ENCODE data around the gene MRPS25.

MRPS25 gene

DNA sequence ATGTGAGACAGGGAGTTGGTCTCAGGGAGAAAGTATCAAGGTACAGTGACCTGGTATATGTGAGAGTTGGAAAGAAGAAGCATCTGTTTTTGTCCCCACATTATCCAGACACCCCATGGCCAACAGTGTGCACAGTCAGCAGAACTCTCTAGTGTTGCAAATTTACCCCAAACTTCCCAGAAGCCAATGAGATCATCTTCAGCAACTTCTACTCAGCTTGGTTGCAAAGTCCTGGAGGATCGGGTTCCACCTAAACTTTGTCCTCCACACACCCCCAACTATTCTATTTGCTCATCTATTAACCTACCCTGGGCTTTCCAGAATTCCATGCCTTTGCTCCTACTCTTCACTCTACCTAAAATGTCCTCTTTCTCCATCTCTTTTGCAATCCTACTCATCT, 18.1 kb upstream of the MRPS25 start:
- TF ChIP-seq SUZ12 (IDR thresholded peaks at IDR 0.05; ENCODE audit: extremely low read depth, insufficient read depth, insufficient read length): no peak
- no peak for TF ChIP-seq ZNF274 (IDR thresholded peaks at IDR 0.05; ENCODE audit: low read depth, low read length)
- no peak for TF ChIP-seq YY1 (IDR thresholded peaks at IDR 0.05; ENCODE audit: insufficient read depth, insufficient read length)
- no peak overlapping the region for H3K9ac ChIP-seq (ENCODE audit: insufficient read length, low read depth)
- H3K36me3 ChIP-seq (ENCODE audit: insufficient read depth, insufficient read length, low read length): peaks cover 84% of the 10 kb centered on the region
- H3K27me3 ChIP-seq (ENCODE audit: insufficient read depth, insufficient read length): no peaks in the 10 kb centered on the region
- H3K4me1 ChIP-seq (ENCODE audit: insufficient read depth, insufficient read length): no peaks in the 10 kb centered on the region
- H3K9me3 ChIP-seq (ENCODE audit: insufficient read depth, low read length): no peaks in the 10 kb centered on the region
- no peak for DNase-seq (ENCODE audit: low read depth, low spot score)
- H3K4me3 ChIP-seq (ENCODE audit: insufficient read length, low read depth): no peak overlapping the region

DNA sequence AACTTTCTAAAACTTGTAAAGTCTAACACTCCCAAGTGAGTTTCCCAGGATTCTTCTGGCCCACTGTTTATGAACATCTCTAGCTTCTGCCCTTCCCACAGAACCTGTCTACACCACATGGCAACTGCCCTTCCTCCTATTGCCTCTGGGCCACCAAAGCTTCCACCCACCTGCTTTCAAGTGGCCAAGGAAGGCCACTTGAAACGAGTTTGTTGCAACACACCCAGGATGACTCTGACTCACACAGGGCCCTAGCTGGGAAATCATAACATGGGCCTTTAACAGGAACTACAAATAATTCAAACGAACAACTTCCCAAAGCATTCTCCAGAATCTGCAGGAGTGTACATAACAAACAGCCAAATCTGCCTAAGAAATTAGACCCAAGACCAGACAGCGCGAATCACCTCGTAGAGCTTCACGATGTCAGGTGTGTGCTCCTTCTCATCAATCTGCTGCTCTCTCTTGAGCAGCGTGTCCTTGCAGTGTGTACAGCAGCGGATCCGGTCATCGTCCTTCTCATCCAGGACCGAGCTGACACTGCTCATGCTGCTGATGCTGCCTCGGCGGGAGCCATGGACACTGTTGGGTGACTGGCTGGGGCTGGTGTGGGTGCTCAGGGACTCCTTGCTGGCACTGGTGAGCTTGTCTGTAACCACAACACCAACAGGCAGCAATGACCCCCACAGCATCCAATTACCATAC, 17.0 kb upstream of the MRPS25 start:
- H3K27me3 ChIP-seq (ENCODE audit: insufficient read depth, insufficient read length): no peaks in the 10 kb centered on the region
- no peaks in the 10 kb centered on the region for H3K9me3 ChIP-seq (ENCODE audit: insufficient read depth, low read length)
- H3K36me3 ChIP-seq (ENCODE audit: insufficient read depth, insufficient read length, low read length): peaks cover 93% of the 10 kb centered on the region
- no peak for DNase-seq (ENCODE audit: low read depth, low spot score)
- TF ChIP-seq YY1 (IDR thresholded peaks at IDR 0.05; ENCODE audit: insufficient read depth, insufficient read length): no peak
- TF ChIP-seq SUZ12 (IDR thresholded peaks at IDR 0.05; ENCODE audit: extremely low read depth, insufficient read depth, insufficient read length): no peak
- TF ChIP-seq ZNF274 (IDR thresholded peaks at IDR 0.05; ENCODE audit: low read depth, low read length): no peak
- H3K9ac ChIP-seq (ENCODE audit: insufficient read length, low read depth): no peak overlapping the region
- H3K4me3 ChIP-seq (ENCODE audit: insufficient read length, low read depth): no peak overlapping the region
- H3K4me1 ChIP-seq (ENCODE audit: insufficient read depth, insufficient read length): no peaks in the 10 kb centered on the region

DNA sequence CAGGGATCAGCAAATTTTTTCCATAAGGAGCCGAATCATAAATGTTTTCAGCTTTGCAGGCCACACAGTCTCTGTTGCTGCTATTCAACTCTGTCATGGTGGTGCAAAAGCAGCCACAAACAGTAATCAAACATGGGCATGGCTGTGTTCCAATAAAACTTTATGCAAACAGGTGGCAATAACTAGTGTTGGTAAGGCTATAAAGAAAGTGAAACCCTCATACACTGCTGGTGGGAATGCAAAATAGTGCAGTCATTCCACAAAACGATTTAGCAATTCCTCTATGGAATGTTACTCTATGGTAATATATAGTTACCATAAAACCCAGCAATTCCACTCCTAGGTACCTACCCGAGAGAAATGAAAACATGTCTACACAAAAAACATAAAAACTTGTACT, 14.0 kb upstream of the MRPS25 start:
- H3K4me1 ChIP-seq (ENCODE audit: insufficient read depth, insufficient read length): no peaks in the 10 kb centered on the region
- H3K9ac ChIP-seq (ENCODE audit: insufficient read length, low read depth): no peak overlapping the region
- no peak for DNase-seq (ENCODE audit: low read depth, low spot score)
- H3K9me3 ChIP-seq (ENCODE audit: insufficient read depth, low read length): no peaks in the 10 kb centered on the region
- no peak for TF ChIP-seq SUZ12 (IDR thresholded peaks at IDR 0.05; ENCODE audit: extremely low read depth, insufficient read depth, insufficient read length)
- TF ChIP-seq YY1 (IDR thresholded peaks at IDR 0.05; ENCODE audit: insufficient read depth, insufficient read length): no peak
- TF ChIP-seq ZNF274 (IDR thresholded peaks at IDR 0.05; ENCODE audit: low read depth, low read length): no peak
- H3K27me3 ChIP-seq (ENCODE audit: insufficient read depth, insufficient read length): no peaks in the 10 kb centered on the region
- no peak overlapping the region for H3K4me3 ChIP-seq (ENCODE audit: insufficient read length, low read depth)
- H3K36me3 ChIP-seq (ENCODE audit: insufficient read depth, insufficient read length, low read length): peaks cover 92% of the 10 kb centered on the region

DNA sequence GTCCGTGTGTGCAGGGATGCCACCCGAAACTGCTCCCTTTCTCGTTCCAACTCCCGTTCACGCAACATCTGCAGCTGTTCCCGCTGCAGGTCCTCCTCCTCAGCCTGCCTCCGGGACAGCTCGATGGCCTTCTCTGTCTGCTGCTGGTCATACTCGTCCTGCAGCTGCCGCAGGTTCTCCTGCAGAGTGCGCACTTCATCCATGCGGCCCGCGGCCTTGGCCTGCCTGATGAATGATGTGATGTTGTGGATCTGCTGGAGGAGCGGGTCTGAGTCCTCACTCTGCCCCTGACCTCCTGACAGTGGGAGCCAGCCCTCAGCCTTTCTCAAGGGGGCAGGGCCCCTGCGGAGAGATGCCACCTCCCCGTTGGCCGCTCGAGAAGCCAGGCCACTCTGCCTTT, 9.4 kb upstream of the MRPS25 start:
- no peak for TF ChIP-seq ZNF274 (IDR thresholded peaks at IDR 0.05; ENCODE audit: low read depth, low read length)
- no peak for TF ChIP-seq SUZ12 (IDR thresholded peaks at IDR 0.05; ENCODE audit: extremely low read depth, insufficient read depth, insufficient read length)
- H3K36me3 ChIP-seq (ENCODE audit: insufficient read depth, insufficient read length, low read length): peaks cover 78% of the 10 kb centered on the region

DNA sequence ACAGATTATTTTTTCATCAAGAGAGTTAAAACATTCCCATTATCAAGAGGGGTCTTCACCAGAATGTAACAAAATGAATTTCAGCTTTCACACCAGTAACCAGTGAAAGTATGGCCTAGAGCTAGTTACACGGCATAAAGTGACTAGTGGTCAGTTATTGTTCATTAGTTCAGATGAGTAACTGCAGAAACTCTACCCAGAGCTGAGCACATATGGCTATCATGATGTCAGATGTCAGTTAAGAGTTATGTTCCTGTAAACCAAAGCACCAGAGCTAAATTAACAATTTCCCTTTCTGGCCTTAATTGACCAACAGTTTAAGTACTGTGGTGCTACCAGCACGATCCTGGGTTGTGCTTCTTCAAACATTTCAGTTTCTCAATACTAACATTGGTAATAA, 6.6 kb upstream of the MRPS25 start:
- H3K4me3 ChIP-seq (ENCODE audit: insufficient read length, low read depth): no peak overlapping the region
- TF ChIP-seq SUZ12 (IDR thresholded peaks at IDR 0.05; ENCODE audit: extremely low read depth, insufficient read depth, insufficient read length): no peak
- no peak for TF ChIP-seq YY1 (IDR thresholded peaks at IDR 0.05; ENCODE audit: insufficient read depth, insufficient read length)
- no peak for TF ChIP-seq ZNF274 (IDR thresholded peaks at IDR 0.05; ENCODE audit: low read depth, low read length)
- no peaks in the 10 kb centered on the region for H3K27me3 ChIP-seq (ENCODE audit: insufficient read depth, insufficient read length)
- no peak overlapping the region for H3K9ac ChIP-seq (ENCODE audit: insufficient read length, low read depth)
- H3K36me3 ChIP-seq (ENCODE audit: insufficient read depth, insufficient read length, low read length): peaks cover 53% of the 10 kb centered on the region
- DNase-seq (ENCODE audit: low read depth, low spot score): no peak
- no peaks in the 10 kb centered on the region for H3K4me1 ChIP-seq (ENCODE audit: insufficient read depth, insufficient read length)
- no peaks in the 10 kb centered on the region for H3K9me3 ChIP-seq (ENCODE audit: insufficient read depth, low read length)

More for the DNA sequence above, 9.4 kb upstream of the MRPS25 start:
- Histone ChIP-seq H3K27me3 (ENCODE audit: insufficient read depth, insufficient read length) (no peaks in the 10 kb centered on the region), H3K4me3 (ENCODE audit: insufficient read length, low read depth) (no peak overlapping the region), H3K9ac (ENCODE audit: insufficient read length, low read depth) (no peak overlapping the region), H3K4me1 (ENCODE audit: insufficient read depth, insufficient read length) (no peaks in the 10 kb centered on the region), H3K9me3 (ENCODE audit: insufficient read depth, low read length) (no peaks in the 10 kb centered on the region)
- DNase-seq (ENCODE audit: low read depth, low spot score): no peak

DNA sequence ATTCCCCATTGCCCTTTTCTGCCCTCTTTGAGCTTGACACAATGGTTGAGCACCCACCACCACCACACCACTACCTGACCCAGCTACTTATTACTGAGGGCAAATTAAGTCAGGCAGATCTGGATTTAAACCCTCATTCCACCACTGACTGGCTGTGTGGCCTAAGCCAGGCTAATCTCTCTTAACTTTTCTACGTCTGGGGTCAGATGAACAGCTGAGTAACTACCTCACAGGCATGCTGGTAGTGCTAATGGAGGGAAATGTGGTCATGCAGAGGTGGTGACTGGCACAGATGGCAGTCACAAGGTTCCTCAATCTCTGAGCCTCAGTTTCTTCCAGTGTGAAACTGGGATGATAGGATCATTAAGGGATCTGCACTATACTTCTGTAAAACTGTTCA, 4.3 kb upstream of the MRPS25 start:
- Histone ChIP-seq H3K9me3 (ENCODE audit: insufficient read depth, low read length) (no peaks in the 10 kb centered on the region), H3K4me1 (ENCODE audit: insufficient read depth, insufficient read length) (no peaks in the 10 kb centered on the region), H3K27me3 (ENCODE audit: insufficient read depth, insufficient read length) (peaks cover 7% of the 10 kb centered on the region), H3K36me3 (ENCODE audit: insufficient read depth, insufficient read length, low read length) (peaks cover 32% of the 10 kb centered on the region), H3K9ac (ENCODE audit: insufficient read length, low read depth) (no peak overlapping the region), H3K4me3 (ENCODE audit: insufficient read length, low read depth) (no peak overlapping the region)
- DNase-seq (ENCODE audit: low read depth, low spot score): no peak
- TF ChIP-seq YY1 (IDR thresholded peaks at IDR 0.05; ENCODE audit: insufficient read depth, insufficient read length) (no peak), SUZ12 (IDR thresholded peaks at IDR 0.05; ENCODE audit: extremely low read depth, insufficient read depth, insufficient read length) (no peak), ZNF274 (IDR thresholded peaks at IDR 0.05; ENCODE audit: low read depth, low read length) (no peak)

DNA sequence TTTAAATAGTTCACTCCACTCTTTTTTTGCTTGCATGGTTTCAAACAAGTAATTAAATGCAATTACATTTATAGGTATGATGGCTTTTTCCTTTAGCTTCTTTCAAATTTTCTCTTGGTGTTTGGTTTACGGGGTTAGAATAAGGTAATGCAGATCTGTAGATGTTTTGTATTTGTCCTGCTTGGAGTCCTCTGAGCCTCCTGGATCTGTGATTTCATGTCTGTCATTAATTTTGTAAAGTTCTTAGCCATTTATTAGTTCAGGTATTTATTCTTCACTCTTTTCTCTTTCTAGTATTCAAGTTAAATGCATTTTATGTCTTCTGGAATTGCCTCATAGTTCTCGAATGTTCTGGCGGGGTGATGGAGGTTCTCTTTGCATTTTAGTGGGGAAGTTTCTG, 1.4 kb upstream of the MRPS25 start:
- DNase-seq (ENCODE audit: low read depth, low spot score): no peak
- Histone ChIP-seq H3K9me3 (ENCODE audit: insufficient read depth, low read length) (peaks cover 8% of the 10 kb centered on the region; the same call in 1 of the 2 replicates), H3K27me3 (ENCODE audit: insufficient read depth, insufficient read length) (peaks cover 7% of the 10 kb centered on the region), H3K36me3 (ENCODE audit: insufficient read depth, insufficient read length, low read length) (peaks cover 21% of the 10 kb centered on the region), H3K9ac (ENCODE audit: insufficient read length, low read depth) (no peak overlapping the region), H3K4me3 (ENCODE audit: insufficient read length, low read depth) (no peak overlapping the region), H3K4me1 (ENCODE audit: insufficient read depth, insufficient read length) (peaks cover 5% of the 10 kb centered on the region)
- TF ChIP-seq SUZ12 (IDR thresholded peaks at IDR 0.05; ENCODE audit: extremely low read depth, insufficient read depth, insufficient read length) (no peak), YY1 (IDR thresholded peaks at IDR 0.05; ENCODE audit: insufficient read depth, insufficient read length) (no peak), ZNF274 (IDR thresholded peaks at IDR 0.05; ENCODE audit: low read depth, low read length) (no peak)
